GM18909 (cell line): ENCODE data around the gene MOGAT2.

Experiments
- ATAC-seq: cut with Tn5 transposase; IDR thresholded peaks from one replicate; pipeline ENCODE4 v1.9.1; 2021; ENCODE audit warnings: mild to moderate bottlenecking; ENCODE audit not compliant: unreplicated experiment, poor library complexity

Gene MOGAT2

GRCh38 chr11:75775056-75775455 is 57.4 kb downstream of the MOGAT2 start:
- ATAC-seq = no peak

- no peak for ATAC-seq
Observed at GRCh38 chr11:75776546-75776945, 58.9 kb downstream of the MOGAT2 start.

DNA sequence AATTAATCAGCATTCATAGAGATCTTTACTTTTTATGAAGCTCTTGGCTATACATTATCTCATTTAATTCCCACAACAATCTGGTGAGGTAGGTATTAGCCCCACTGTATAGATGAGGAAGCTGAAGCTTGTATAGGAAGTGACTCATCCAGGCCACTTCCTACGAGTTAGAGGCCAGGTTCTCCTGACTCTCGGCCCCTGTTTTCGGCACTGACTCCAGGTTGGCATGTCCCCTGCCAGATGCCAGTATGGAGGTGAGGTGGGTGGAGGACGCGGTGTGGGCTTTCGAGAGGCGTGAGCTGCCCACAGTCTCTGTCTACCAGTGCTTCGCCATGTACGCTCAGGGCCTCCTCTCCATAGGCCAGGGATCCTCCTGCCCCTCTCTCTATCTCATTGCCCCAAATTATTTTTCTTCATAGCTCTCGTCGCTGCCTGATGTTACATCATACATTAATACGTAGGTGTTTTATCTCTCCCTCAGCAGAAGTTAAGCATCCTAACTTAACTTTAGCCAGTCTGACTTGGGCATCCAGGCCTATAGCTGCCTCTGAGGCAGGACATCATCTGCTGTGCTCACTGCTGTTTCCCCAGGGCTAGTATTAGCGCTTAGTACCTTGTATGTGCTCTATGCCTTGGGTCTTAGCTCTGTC is 59.9 kb downstream of the MOGAT2 start:
- no peak for ATAC-seq

DNA sequence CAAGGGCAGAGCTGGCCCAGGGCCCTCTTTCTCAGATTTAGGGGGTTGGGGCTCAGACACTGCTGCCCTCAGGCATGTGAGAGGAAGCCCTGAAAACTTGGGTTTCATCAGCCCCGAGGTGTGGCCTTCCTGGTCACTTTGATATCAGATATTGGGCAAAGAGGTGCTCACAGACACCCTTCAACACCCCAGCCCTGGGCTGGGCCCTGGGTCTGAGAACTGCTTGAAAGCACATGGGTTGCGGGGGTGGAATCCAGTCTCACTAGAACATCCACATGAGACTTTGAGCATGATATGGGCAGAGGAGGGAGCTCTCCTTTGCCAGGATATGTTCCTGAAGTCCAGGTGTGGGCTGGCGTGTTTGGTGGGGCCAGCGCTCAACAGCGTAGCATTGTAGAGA is 61.3 kb downstream of the MOGAT2 start:
- no peak for ATAC-seq

DNA sequence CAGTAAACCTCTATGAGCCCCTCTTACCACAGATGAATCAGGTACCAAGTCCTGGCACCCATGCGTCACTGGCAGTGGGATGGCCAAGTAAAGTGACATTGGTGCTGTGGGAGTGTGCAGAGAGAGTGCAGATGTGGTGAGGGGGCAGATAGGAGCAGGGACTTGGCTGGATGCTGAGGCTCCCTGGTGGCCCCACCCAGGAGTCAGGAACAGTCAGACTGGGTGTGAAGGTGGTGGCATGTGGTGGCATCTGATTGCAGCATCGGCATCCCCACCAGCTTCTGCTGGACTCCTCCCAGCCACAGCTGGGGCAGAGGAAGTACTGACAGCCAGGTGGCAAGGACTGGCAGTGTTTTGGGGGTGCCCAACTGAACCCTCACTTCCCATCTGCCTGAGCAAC is 62.3 kb downstream of the MOGAT2 start:
- ATAC-seq = no peak

DNA sequence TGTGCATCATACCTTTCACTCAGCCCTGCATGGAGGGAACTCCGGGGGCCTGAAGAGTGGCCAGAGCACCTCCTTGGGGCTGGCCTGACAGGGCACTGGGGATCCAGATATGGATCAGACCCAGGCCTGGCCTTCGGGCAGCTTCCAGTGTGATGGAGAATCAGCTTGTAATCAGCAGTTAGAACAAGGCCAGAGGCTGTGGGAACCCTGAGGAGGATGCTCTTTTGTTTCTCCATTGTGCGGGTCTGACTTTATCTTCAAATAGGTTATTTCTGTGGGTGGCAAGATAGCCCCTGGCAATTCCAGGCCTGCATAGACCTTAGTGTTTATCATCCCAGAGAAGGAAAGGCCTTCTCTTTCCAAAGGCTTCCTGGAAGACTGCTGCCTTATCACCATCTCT is 63.2 kb downstream of the MOGAT2 start:
- no peak for ATAC-seq

DNA sequence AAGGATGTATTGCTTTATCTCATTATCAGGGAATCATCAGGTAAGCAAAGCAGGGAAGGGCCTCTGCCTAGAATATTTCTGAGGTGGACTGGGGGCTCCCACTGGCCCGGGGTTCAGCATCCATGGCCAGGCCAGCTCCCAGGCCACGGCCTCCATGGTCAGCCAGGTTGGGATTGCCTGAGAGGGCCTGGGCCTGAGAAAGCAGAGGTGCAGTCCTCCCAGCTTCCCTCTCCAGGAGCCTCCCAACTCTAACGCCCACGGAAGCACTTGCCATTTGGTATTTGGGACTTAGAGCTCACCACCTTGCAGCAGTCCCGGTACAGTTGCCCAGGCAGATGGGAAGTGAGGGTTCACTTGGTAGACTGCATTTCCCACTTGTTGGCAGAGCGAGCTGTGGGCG is 63.7 kb downstream of the MOGAT2 start:
- ATAC-seq = no peak

DNA sequence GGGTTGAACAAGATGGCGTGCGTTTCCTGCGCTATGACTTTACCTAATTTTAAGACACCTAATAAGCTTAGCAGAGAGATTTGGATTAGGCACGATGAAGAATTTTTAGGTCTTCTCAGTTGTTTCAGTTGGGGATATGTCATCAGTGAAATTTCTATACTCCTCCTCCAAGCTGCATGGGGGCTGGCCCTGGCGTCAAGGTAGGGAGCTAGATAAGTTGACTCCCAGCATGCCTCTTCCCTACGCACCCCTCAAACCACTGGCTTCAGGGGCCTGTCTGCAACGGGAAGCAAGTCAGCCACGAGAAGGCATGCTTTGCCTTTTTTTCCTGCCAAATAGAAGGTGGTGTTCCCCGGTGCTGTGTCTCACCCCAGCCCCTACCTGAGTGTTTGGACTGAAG is 64.2 kb downstream of the MOGAT2 start:
- ATAC-seq = no peak
